HUES6 (cell line): ENCODE results near the gene SLC38A6.

Experiments used
- H3K27ac ChIP-seq: 2 replicates; pipeline ENCODE4 v1.7.0; 2013; ENCODE audit warnings: low read depth, mild to moderate bottlenecking, low read length, inconsistent platforms
- H3K27me3 ChIP-seq: 2 replicates; pipeline ENCODE4 v1.6.1; 2013; ENCODE audit warnings: low read length; ENCODE audit not compliant: control insufficient read depth, insufficient read depth
- H3K36me3 ChIP-seq: 2 replicates; pipeline ENCODE4 v1.6.1; 2013; ENCODE audit warnings: low read length; ENCODE audit not compliant: control insufficient read depth, insufficient read depth
- H3K4me1 ChIP-seq: 2 replicates; pipeline ENCODE4 v1.6.1; 2013; ENCODE audit warnings: low read length; ENCODE audit not compliant: control insufficient read depth, insufficient read depth
- H3K4me3 ChIP-seq: 2 replicates; pipeline ENCODE4 v1.5.1; 2013; ENCODE audit warnings: low read depth, low read length
- H3K9ac ChIP-seq: one replicate; pipeline ENCODE4 v1.6.1; 2013; ENCODE audit warnings: mild to moderate bottlenecking, low read length
- H3K9me3 ChIP-seq: 2 replicates; pipeline ENCODE4 v1.6.1; 2013; ENCODE audit warnings: low read depth, low read length; ENCODE audit not compliant: control insufficient read depth, insufficient read depth

SLC38A6 gene

DNA sequence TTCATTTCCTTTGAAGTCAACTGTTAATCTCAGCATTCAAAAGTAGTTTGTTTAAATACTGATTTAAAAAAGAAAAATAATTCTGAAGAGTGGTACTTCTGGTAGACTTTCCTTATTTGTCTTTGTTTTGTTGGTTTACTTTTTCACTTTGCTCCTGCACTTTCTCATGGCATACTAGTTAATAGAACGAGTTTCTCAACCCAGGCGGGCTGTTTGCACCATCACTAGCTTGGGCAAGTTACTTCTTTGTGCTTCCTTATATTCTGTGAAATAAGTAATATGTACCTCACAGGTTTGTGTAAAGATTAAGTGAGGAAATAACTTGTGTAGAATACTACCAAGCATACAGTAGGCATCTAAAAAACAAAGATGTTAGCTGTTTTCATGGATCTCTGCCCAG is 45.5 kb downstream of the SLC38A6 start:
- Histone ChIP-seq H3K4me3 (no peak overlapping the region), H3K9me3 (no peaks in the 10 kb centered on the region), H3K4me1 (no peaks in the 10 kb centered on the region), H3K36me3 (no peaks in the 10 kb centered on the region), H3K27ac (no peak overlapping the region), H3K9ac (no peak overlapping the region), H3K27me3 (no peaks in the 10 kb centered on the region)

DNA sequence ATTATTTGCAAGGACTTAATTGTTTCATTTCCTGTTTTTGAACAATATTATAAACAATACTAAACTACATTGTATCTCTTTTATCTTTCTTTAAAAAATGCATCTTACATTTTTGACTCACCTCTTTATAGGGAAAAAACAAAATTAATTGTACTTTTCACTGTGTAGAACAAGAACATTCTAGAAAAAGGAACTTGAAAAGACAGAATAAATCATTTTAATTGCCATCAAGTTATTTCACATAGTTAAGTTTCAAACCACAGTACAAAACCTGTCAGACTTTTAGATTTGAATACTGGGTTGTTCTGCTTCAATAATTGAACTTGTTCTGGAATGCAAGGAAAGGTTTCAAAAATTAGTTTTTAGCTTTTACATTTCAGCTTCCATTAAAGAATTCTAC is 50.0 kb downstream of the SLC38A6 start:
- Histone ChIP-seq H3K4me1 (no peaks in the 10 kb centered on the region), H3K27ac (no peak overlapping the region)

DNA sequence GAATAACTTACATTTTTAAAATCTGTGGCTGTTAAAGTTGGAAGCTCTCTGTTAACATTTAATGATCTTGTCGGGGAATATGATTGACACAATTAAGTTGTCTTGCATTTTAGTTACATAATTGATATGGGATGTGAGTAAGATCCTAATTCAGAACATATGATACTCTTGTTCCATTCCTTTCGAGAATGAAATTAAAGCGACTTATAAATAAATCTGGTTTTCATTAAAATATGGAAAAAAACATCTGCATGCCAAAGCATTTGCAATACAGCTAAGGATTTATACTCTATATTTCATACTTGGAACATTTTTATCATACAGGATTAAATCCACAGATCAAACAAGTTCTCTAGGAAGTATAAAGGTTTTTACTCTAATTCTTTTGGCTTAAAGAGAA is 52.0 kb downstream of the SLC38A6 start:
- H3K27ac ChIP-seq = no peak overlapping the region
- H3K4me3 ChIP-seq = no peak overlapping the region
- H3K36me3 ChIP-seq = no peaks in the 10 kb centered on the region
- H3K9ac ChIP-seq = no peak overlapping the region
- no peaks in the 10 kb centered on the region for H3K4me1 ChIP-seq
- no peaks in the 10 kb centered on the region for H3K9me3 ChIP-seq
- no peaks in the 10 kb centered on the region for H3K27me3 ChIP-seq

More for the DNA sequence above, 50.0 kb downstream of the SLC38A6 start:
- H3K36me3 ChIP-seq = no peaks in the 10 kb centered on the region
- H3K4me3 ChIP-seq = no peak overlapping the region
- no peaks in the 10 kb centered on the region for H3K27me3 ChIP-seq
- no peak overlapping the region for H3K9ac ChIP-seq
- H3K9me3 ChIP-seq = no peaks in the 10 kb centered on the region

DNA sequence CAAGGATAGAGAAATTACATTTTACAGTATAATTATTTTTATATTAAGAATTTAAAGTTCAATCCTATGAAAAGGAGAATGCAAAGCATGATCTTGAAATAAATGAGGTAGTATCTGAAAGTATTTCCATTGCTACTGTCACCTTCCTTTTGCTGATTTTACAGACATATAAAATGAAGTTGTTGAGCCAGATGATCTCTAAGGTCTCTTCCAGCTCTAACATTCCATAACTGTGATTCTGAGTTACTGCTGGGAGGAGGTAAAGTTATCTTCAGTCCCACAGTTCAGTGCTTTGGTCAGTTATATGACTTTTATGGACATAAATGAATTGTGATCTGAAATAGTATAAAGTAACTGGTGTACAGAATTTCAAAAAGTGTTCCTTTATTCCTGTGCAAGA is 52.8 kb downstream of the SLC38A6 start:
- Histone ChIP-seq H3K9ac (no peak overlapping the region), H3K9me3 (no peaks in the 10 kb centered on the region), H3K4me1 (no peaks in the 10 kb centered on the region), H3K4me3 (no peak overlapping the region), H3K36me3 (no peaks in the 10 kb centered on the region), H3K27ac (no peak overlapping the region), H3K27me3 (no peaks in the 10 kb centered on the region)

DNA sequence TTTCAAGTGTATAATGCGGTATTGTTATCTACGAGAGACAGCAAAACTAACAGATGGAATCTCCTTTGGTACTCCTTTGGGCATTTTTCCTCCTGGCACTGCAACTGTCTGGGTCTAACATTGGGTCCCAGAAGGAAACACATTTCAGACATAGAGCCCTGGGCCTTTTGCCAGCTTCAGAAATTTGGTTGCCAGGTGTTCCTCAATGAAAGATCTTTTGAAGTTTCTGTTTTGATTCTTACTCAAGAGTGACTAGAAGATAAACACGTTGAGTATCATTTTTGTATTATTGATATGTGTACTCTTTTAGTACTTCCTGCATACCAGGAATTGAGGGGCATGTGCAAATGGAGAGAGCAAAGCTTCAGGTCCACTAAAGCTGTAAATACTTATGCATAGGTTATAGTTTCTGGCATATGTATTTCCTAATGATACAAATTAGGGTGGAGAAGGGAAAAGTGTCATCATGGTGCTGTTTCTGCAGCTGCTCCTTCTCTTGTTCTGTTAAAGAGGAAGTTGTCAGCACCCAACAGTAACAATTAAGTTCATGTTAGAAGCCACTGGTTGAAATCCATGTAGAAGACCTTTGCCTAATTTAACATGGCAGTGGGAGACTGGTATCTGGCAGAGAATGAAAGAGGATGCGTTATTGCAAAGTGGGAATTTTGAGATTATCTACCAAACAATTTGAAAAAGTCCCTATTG is 53.5 kb downstream of the SLC38A6 start:
- H3K9ac ChIP-seq = no peak overlapping the region
- H3K36me3 ChIP-seq = no peaks in the 10 kb centered on the region
- no peaks in the 10 kb centered on the region for H3K4me1 ChIP-seq
- H3K27ac ChIP-seq = no peak overlapping the region
- no peak overlapping the region for H3K4me3 ChIP-seq
- no peaks in the 10 kb centered on the region for H3K27me3 ChIP-seq
- no peaks in the 10 kb centered on the region for H3K9me3 ChIP-seq

DNA sequence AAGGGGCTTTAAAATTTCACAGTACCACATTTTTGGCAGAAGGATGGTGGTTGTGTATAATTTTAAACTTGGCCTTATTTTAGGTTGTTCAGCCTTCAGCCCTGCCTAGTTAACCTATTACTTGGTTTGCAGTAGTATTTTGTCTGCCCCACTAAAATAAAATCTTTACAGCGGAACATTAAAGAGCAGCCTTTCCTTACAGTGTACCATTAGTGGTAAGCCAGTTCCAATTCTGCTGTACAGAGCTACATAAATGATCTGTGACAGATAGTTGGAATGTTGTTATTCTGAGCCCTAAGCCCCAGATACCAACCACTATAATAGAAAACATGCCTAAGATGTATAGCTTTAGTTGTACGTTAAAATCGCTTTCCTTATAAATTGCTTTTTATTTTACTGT is 56.2 kb downstream of the SLC38A6 start:
- Histone ChIP-seq H3K27ac (no peak overlapping the region), H3K4me3 (no peak overlapping the region), H3K27me3 (no peaks in the 10 kb centered on the region), H3K9me3 (no peaks in the 10 kb centered on the region), H3K4me1 (no peaks in the 10 kb centered on the region), H3K36me3 (no peaks in the 10 kb centered on the region), H3K9ac (no peak overlapping the region)

DNA sequence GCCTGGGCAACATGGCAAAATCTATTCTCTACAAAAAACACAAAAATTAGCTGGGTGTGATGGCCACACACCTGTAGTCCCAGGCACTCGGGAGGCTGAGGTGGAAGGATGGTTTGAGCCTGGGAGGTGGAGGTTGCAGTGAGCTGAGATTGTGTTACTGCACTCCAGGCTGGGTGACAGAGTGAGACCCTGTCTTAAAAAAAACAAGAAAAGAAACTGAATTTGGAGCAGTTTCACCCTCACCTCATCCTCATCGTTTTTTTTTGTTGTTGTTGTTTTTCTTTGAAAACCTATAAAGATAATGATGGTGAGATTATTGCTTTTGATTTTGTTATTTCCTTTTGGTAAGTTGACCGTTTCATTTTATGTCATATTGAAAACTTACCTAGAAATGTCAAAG is 60.7 kb downstream of the SLC38A6 start:
- H3K36me3 ChIP-seq = no peaks in the 10 kb centered on the region
- no peak overlapping the region for H3K27ac ChIP-seq
- no peaks in the 10 kb centered on the region for H3K4me1 ChIP-seq
- no peaks in the 10 kb centered on the region for H3K9me3 ChIP-seq
- no peaks in the 10 kb centered on the region for H3K27me3 ChIP-seq
- no peak overlapping the region for H3K9ac ChIP-seq
- no peak overlapping the region for H3K4me3 ChIP-seq

DNA sequence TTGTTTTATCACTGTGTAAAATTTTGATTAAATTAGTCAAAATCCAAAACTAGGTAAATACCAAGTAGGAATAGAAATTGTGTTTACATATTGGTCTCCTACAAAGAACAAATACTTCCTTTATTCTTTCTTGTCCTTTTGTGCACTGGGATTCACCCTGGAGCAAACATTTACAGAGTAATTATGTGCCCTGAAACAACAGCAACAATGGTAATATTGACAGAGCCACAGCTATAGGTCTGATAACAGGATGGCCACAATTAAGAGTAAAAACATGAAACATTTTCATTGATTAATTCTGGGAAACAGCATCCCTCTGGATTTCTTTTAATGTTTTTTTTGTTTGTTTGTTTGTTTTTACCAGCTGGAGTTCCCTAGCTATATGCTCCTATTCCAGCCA is 61.2 kb downstream of the SLC38A6 start:
- H3K9me3 ChIP-seq = no peaks in the 10 kb centered on the region
- no peaks in the 10 kb centered on the region for H3K4me1 ChIP-seq
- no peak overlapping the region for H3K27ac ChIP-seq
- H3K27me3 ChIP-seq = no peaks in the 10 kb centered on the region
- H3K36me3 ChIP-seq = no peaks in the 10 kb centered on the region
- no peak overlapping the region for H3K4me3 ChIP-seq
- H3K9ac ChIP-seq = no peak overlapping the region

DNA sequence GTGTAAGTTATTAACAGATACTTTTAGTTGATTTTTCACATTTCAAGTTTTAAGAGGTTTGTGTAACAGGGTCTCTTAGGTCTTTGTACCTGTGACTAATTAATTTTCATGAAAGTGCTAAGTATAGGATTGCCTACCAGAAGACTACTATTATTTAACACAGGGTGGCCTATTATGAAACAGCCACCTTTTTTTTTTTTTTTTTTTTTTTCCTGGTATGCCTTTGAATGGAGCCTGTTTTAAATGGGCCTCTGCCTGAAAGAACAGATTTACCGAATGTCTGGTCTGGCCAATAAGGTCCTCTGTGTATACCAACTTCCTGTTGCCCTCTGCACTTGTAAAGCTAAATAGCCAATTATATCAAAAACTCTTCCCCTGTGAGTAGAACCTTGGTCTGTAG is 62.5 kb downstream of the SLC38A6 start:
- Histone ChIP-seq H3K4me1 (no peaks in the 10 kb centered on the region), H3K27me3 (no peaks in the 10 kb centered on the region), H3K9me3 (no peaks in the 10 kb centered on the region), H3K27ac (no peak overlapping the region), H3K36me3 (no peaks in the 10 kb centered on the region), H3K4me3 (no peak overlapping the region), H3K9ac (no peak overlapping the region)

DNA sequence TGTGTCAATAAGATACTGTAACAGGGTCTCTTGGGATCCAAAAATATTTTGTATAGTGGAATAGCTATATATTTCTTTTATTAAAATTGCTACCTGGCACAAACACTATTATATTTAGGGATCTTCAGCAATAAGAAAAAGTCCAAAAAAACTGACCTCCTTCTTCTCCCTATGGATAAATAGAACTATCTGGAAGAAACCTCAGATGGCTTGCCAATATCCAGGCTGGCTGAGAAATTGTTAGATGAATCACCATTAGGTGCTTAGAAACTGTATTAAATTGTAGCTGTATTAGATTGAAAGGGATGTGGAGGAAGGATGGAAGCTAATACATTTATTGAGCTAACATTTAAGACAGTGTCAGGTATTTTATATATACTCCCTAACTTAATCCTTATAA is 66.0 kb downstream of the SLC38A6 start:
- no peak overlapping the region for H3K9ac ChIP-seq
- no peak overlapping the region for H3K4me3 ChIP-seq
- H3K27ac ChIP-seq = no peak overlapping the region
- H3K9me3 ChIP-seq = no peaks in the 10 kb centered on the region
- 0 out of 2 replicates have a peak, but pooled peaks cover 7% of the 10 kb centered on the region for H3K4me1 ChIP-seq
- H3K27me3 ChIP-seq = no peaks in the 10 kb centered on the region
- no peaks in the 10 kb centered on the region for H3K36me3 ChIP-seq

DNA sequence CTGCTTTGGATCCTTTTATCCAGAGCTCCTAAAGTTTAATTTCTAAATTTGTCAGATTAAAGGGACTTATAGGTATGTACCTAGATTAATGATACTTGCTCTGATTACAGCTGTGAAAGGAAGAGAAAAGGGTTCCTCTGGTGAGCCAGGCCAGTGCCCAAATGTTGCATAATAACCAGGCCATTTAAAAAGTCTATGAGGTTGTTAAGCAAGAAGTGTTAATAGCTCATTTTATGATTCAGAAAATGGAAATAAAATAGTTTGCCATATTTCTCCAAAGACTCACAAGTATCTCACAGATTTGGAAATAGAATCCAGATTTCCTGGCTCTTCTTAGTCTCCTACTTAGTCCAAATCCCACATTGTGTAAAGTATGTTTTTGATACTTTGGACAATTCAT is 67.6 kb downstream of the SLC38A6 start:
- Histone ChIP-seq H3K9ac (no peak overlapping the region), H3K27ac (no peak overlapping the region), H3K9me3 (0 out of 2 replicates have a peak, but pooled peaks cover 5% of the 10 kb centered on the region), H3K27me3 (no peaks in the 10 kb centered on the region), H3K4me1 (0 out of 2 replicates have a peak, but pooled peaks cover 7% of the 10 kb centered on the region), H3K4me3 (no peak overlapping the region), H3K36me3 (no peaks in the 10 kb centered on the region)
